H9 (cell line): ENCODE results near the gene ITPKA. TPM values are rescaled to one million over a fixed set of nuclear protein-coding genes. Genes with fewer than 3 reads are reported as not detected.

Experiments used
- DNase-seq: peaks from one replicate; pipeline ENCODE4 v3.0.0-alpha.2; 2017
- H2AFZ ChIP-seq: one replicate; pipeline ENCODE4 v1.6.1; 2013; ENCODE audit warnings: mild to moderate bottlenecking, low read length, control low read depth, moderate library complexity
- H2AK5ac ChIP-seq: 2 replicates; pipeline ENCODE4 v1.6.1; 2013; ENCODE audit warnings: low read length, control low read depth, mixed read lengths; ENCODE audit not compliant: insufficient read length
- H2BK120ac ChIP-seq: one replicate; pipeline ENCODE4 v1.6.1; 2013; ENCODE audit warnings: low read depth, mild to moderate bottlenecking, low read length, control low read depth, inconsistent platforms; ENCODE audit not compliant: poor library complexity, severe bottlenecking
- H2BK12ac ChIP-seq: 2 replicates; pipeline ENCODE4 v1.6.1; 2013; ENCODE audit warnings: low read length, control low read depth, mixed read lengths, low read depth; ENCODE audit not compliant: insufficient read length
- H2BK15ac ChIP-seq: 2 replicates; pipeline ENCODE4 v1.6.1; 2013; ENCODE audit warnings: low read depth, low read length, control low read depth
- H2BK20ac ChIP-seq: one replicate; pipeline ENCODE4 v1.6.1; 2013; ENCODE audit warnings: low read depth, mild to moderate bottlenecking, low read length, control low read depth, inconsistent platforms; ENCODE audit not compliant: poor library complexity, severe bottlenecking
- H2BK5ac ChIP-seq: 2 replicates; pipeline ENCODE4 v1.6.1; 2013; ENCODE audit warnings: low read length, control low read depth, mixed read lengths; ENCODE audit not compliant: insufficient read length
- H3K14ac ChIP-seq: 2 replicates; pipeline ENCODE4 v1.6.1; 2013; ENCODE audit warnings: low read length, control low read depth; ENCODE audit not compliant: insufficient read depth
- H3K18ac ChIP-seq: 2 replicates; pipeline ENCODE4 v1.6.1; 2013; ENCODE audit warnings: low read depth, mild to moderate bottlenecking, mixed read lengths, low read length, control low read depth; ENCODE audit not compliant: insufficient read length
- H3K23ac ChIP-seq: 2 replicates; pipeline ENCODE4 v1.6.1; 2013; ENCODE audit warnings: low read length, control low read depth, mixed read lengths, low read depth; ENCODE audit not compliant: insufficient read length
- H3K23me2 ChIP-seq: 2 replicates; pipeline ENCODE4 v1.6.1; 2013; ENCODE audit warnings: low read depth, mild to moderate bottlenecking, mixed read lengths, low read length, control low read depth; ENCODE audit not compliant: insufficient read length, poor library complexity, severe bottlenecking
- H3K27ac ChIP-seq: 2 replicates; pipeline ENCODE4 v1.5.1; 2013; ENCODE audit warnings: low read length, control low read depth, mixed read lengths, low read depth; ENCODE audit not compliant: insufficient read length
- H3K27me3 ChIP-seq: 2 replicates; pipeline ENCODE4 v1.6.1; 2013; ENCODE audit warnings: low read length, control low read depth, inconsistent platforms; ENCODE audit not compliant: insufficient read depth
- H3K4ac ChIP-seq: 2 replicates; pipeline ENCODE4 v1.6.1; 2013; ENCODE audit warnings: low read depth, mild to moderate bottlenecking, control low read depth, inconsistent platforms, low read length, moderate library complexity
- H3K4me1 ChIP-seq: 2 replicates; pipeline ENCODE4 v1.6.1; 2013; ENCODE audit warnings: low read length, control low read depth, inconsistent platforms; ENCODE audit not compliant: insufficient read depth
- H3K4me2 ChIP-seq: 2 replicates; pipeline ENCODE4 v1.6.1; 2013; ENCODE audit warnings: low read length, control low read depth, mixed read lengths; ENCODE audit not compliant: insufficient read length, insufficient read depth
- H3K56ac ChIP-seq: 2 replicates; pipeline ENCODE4 v1.6.1; 2013; ENCODE audit warnings: low read depth, mild to moderate bottlenecking, mixed read lengths, low read length, control low read depth; ENCODE audit not compliant: insufficient read length
- H3K79me1 ChIP-seq: 2 replicates; pipeline ENCODE4 v1.6.1; 2013; ENCODE audit warnings: low read depth, mild to moderate bottlenecking, moderate library complexity, low read length, control low read depth, inconsistent platforms; ENCODE audit not compliant: insufficient read depth, poor library complexity, severe bottlenecking
- H3K79me2 ChIP-seq: 2 replicates; pipeline ENCODE4 v1.6.1; 2013; ENCODE audit warnings: low read length, control low read depth, inconsistent platforms; ENCODE audit not compliant: insufficient read depth
- H3K9ac ChIP-seq: 2 replicates; pipeline ENCODE4 v1.6.1; 2013; ENCODE audit warnings: low read length, control low read depth, mixed read lengths; ENCODE audit not compliant: insufficient read length; ENCODE audit errors: extremely low read depth
- H3K9me3 ChIP-seq: one replicate; pipeline ENCODE4 v1.6.1; 2013; ENCODE audit warnings: low read depth, low read length, inconsistent platforms; ENCODE audit not compliant: control insufficient read depth
- H3T11ph ChIP-seq: one replicate; pipeline ENCODE4 v1.6.1; 2013; ENCODE audit warnings: mild to moderate bottlenecking, low read length, control low read depth, inconsistent platforms
- H4K20me1 ChIP-seq: one replicate; pipeline ENCODE4 v1.6.1; 2013; ENCODE audit not compliant: control insufficient read depth, insufficient read length, insufficient read depth
- H4K5ac ChIP-seq: 2 replicates; pipeline ENCODE4 v1.6.1; 2013; ENCODE audit warnings: low read depth, mild to moderate bottlenecking, mixed read lengths, low read length, control low read depth; ENCODE audit not compliant: insufficient read length
- H4K8ac ChIP-seq: replicated peaks from 2 replicates; pipeline ENCODE4 v1.6.1; 2013; ENCODE audit warnings: low read length, control low read depth, mixed read lengths, low read depth; ENCODE audit not compliant: insufficient read length
- H4K91ac ChIP-seq: 2 replicates; pipeline ENCODE4 v1.6.1; 2013; ENCODE audit warnings: low read depth, mild to moderate bottlenecking, moderate library complexity, mixed read lengths, low read length, control low read depth; ENCODE audit not compliant: insufficient read length
- H3K27ac Mint-ChIP-seq, 3 experiments: 2 replicates in 2 of 3; 3 replicates in 1 of 3; pipeline ENCODE4 v1.8.0; 2020 to 2021; ENCODE audit warnings: mixed read lengths in 3 of 3, mild to moderate bottlenecking in 1 of 3, moderate library complexity in 1 of 3
- H3K27me3 Mint-ChIP-seq: 2 replicates; pipeline ENCODE4 v1.8.0; 2021; ENCODE audit warnings: low read depth, mild to moderate bottlenecking, moderate library complexity, mixed read lengths
- H3K36me3 Mint-ChIP-seq, 3 experiments: 2 replicates in 2 of 3; 3 replicates in 1 of 3; pipeline ENCODE4 v1.8.0; 2020 to 2021; ENCODE audit warnings: low read depth in 3 of 3, mixed read lengths in 3 of 3; ENCODE audit not compliant: insufficient read depth in 1 of 3
- H3K4me1 Mint-ChIP-seq, 2 experiments: 2 replicates each; pipeline ENCODE4 v1.8.0; 2020; ENCODE audit warnings: mixed read lengths in 2 of 2
- H3K4me3 Mint-ChIP-seq, 2 experiments: 2 replicates in 1 of 2; 3 replicates in 1 of 2; pipeline ENCODE4 v1.8.0; 2020 to 2021; ENCODE audit warnings: mild to moderate bottlenecking in 2 of 2, mixed read lengths in 2 of 2, moderate library complexity in 1 of 2
- H3K9me3 Mint-ChIP-seq, 2 experiments: 2 replicates in 1 of 2; 3 replicates in 1 of 2; pipeline ENCODE4 v1.8.0; 2020; ENCODE audit warnings: mild to moderate bottlenecking in 2 of 2, mixed read lengths in 2 of 2, moderate library complexity in 1 of 2
- CTCF ChIP-seq: fragments of 200-600 bp; sonication (generic); conservative IDR thresholded peaks from 3 replicates; pipeline ENCODE4 v1.8.0; 2021; ENCODE audit warnings: antibody characterized with exemption, mild to moderate bottlenecking
- WGBS: extraction: QIAGEN DNeasy Blood & Tissue Kit; methylation state at CpG from one replicate; pipeline ENCODE4 v1.1.7; 2013; ENCODE audit warnings: missing lambda C conversion rate, low lambda C conversion rate, mixed read lengths; ENCODE audit not compliant: insufficient read length; ENCODE audit errors: extremely low coverage; 5-methylcytosine and 5-hydroxymethylcytosine counted together
- total RNA-seq: library from RNA; stranded (reverse); gene quantifications from 2 replicates; pipeline ENCODE4 v1.2.1, GENCODE V29; 2021

ITPKA gene
- total RNA-seq, 1 experiment from 2014 or later = 0.77 TPM

GRCh38 chr15:41546851-41547786 lies 53.4 kb downstream of the ITPKA start:
- Histone ChIP-seq H3K56ac (no peak overlapping the region), H2BK12ac (no peak overlapping the region), H2BK5ac (no peak overlapping the region), H3K23me2 (no peaks in the 10 kb centered on the region), H2BK20ac (no peak overlapping the region), H3K9me3 (no peaks in the 10 kb centered on the region), H2BK15ac (no peak overlapping the region), H2BK120ac (no peak overlapping the region), H3K18ac (no peak overlapping the region), H4K5ac (no peak overlapping the region), H3K4me2 (no peak overlapping the region), H2AK5ac (no peak overlapping the region), H3K14ac (no peak overlapping the region), H4K91ac (no peak overlapping the region), H3K4me1 (no peaks in the 10 kb centered on the region), H3K27me3 (no peaks in the 10 kb centered on the region), H3K79me1 (no peaks in the 10 kb centered on the region), H2AFZ (no peak overlapping the region), H4K20me1 (no peaks in the 10 kb centered on the region), H3T11ph (no peak overlapping the region), H3K9ac (no peak overlapping the region), H3K79me2 (peaks cover 3% of the 10 kb centered on the region; the same call in 1 of the 2 replicates), H4K8ac (no peak overlapping the region), H3K27ac (no peak overlapping the region), H3K4ac (no peak overlapping the region), H3K23ac (no peak overlapping the region)
- Mint-ChIP-seq H3K36me3 (no peaks in the 10 kb centered on the region), H3K4me3 (no peak overlapping the region), H3K4me1 (peaks cover 8% of the 10 kb centered on the region in 2 experiments; a peak in 3 of 4 replicates), H3K27me3 (no peaks in the 10 kb centered on the region; the same call in none of the 2 replicates), H3K9me3 (no peaks in the 10 kb centered on the region), H3K27ac (no peak overlapping the region)
- no peak for TF ChIP-seq CTCF
- WGBS = no CpG with 5 or more reads among the region's 13 CpGs
- DNase-seq = no peak
